ENCODE results near the gene KLF7.

The KLF7 gene

DNA sequence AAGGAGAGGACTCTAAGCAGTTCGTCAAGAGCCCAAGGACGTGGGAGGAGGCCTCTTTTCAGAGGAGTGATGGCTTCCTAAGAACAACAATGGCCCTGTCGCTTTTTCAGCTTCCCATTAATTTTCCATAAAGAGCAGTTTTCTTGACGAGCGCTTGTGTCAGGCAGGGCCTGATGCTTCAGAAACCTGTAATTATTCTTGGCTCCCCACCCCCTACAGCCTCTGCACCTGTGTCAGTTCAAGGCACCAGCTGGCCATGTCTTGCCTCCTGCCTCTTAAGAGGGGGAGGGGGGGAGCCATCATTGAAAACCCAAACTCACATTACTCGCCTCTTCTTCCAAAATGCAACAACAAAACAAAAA lies 32.3 kb downstream of the KLF7 start:
- Histone ChIP-seq H3K27me3 (replicated peaks) (no peaks in the 10 kb centered on the region), H3K27ac (peak overlapping the region; percentile 29), H3K4me3 (ENCODE audit: low read depth, low read length) (no peak overlapping the region), H3K36me3 (replicated peaks) (peaks cover 14% of the 10 kb centered on the region)
- TF ChIP-seq CTCF (IDR thresholded peaks at IDR 0.05; ENCODE audit: low read depth, low read length, missing control alignments), result no peak
- in situ Hi-C loops (cut with HindIII; ENCODE audit: low pct_ligation_motif_present, low sequenced_read_pairs), result no loop called here
- DNase-seq, result no peak

GRCh38 chr2:207132019-207132418 lies 33.7 kb downstream of the KLF7 start:
- Histone ChIP-seq H3K4me3 (ENCODE audit: low read depth, low read length) (no peak overlapping the region), H3K36me3 (replicated peaks) (peaks cover 11% of the 10 kb centered on the region), H3K27ac (no peak overlapping the region), H3K27me3 (replicated peaks) (no peaks in the 10 kb centered on the region)
- in situ Hi-C loops (cut with HindIII; ENCODE audit: low pct_ligation_motif_present, low sequenced_read_pairs), result no loop called here
- TF ChIP-seq CTCF (IDR thresholded peaks at IDR 0.05; ENCODE audit: low read depth, low read length, missing control alignments), result no peak
- DNase-seq, result no peak

GRCh38 chr2:207131594-207131993 lies 34.2 kb downstream of the KLF7 start:
- Histone ChIP-seq H3K4me3 (ENCODE audit: low read depth, low read length) (no peak overlapping the region), H3K27ac (peak overlapping the region; percentile 36), H3K36me3 (replicated peaks) (peaks cover 6% of the 10 kb centered on the region), H3K27me3 (replicated peaks) (no peaks in the 10 kb centered on the region)
- no peak for TF ChIP-seq CTCF (IDR thresholded peaks at IDR 0.05; ENCODE audit: low read depth, low read length, missing control alignments)
- in situ Hi-C loops (cut with HindIII; ENCODE audit: low pct_ligation_motif_present, low sequenced_read_pairs), result no loop called here
- no peak for DNase-seq

DNA sequence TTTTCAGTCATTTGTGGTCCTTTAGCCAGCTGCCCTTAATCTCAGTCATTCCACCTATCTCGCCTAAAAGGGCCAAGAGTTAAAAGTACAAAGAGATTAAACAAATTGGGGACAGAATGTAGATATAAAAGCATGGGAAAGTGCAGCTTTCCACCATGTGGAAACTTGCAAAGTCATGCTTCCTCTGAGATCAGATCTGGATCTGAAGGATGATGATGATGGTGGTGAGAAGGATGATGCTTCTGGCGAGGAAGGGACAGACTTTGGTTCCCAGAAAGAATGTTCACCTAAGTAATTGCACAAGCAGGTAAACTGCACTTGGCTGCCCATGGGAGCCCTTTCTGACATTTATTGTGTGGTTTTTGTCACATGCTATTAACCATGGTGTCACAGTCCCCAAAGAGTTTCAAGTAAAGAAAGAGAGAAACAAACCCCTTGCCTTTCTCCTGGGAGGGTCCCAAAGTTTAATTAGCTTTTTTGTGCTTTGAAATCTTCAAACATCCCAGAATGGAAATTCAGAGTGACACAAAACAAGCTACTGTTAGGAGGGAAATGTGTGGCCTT lies 34.7 kb downstream of the KLF7 start:
- peak overlapping the region; percentile 36 for H3K27ac ChIP-seq

DNA sequence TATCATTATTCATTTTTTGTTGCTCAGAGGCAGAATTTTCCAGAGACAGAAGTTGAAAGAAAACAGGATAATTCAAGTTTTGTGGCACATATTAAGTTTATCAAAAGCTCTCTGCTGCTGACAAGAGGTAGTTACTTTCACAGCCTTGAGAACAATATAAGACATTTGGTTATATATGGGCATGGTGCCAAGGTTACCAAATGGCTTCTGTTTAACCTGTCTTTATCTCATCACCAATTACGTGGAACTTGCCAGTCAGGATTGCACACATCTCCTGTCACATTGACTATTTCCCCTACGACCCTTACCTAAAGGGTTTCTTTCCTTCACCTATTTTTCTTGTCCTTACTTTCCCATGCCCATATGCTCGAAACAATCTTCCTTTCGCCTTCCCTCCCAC lies 35.9 kb downstream of the KLF7 start:
- Histone ChIP-seq H3K36me3 (replicated peaks) (peaks cover 2% of the 10 kb centered on the region), H3K4me3 (ENCODE audit: low read depth, low read length) (no peak overlapping the region), H3K27me3 (replicated peaks) (no peaks in the 10 kb centered on the region), H3K27ac (no peak overlapping the region)
- DNase-seq, result no peak
- TF ChIP-seq CTCF (IDR thresholded peaks at IDR 0.05; ENCODE audit: low read depth, low read length, missing control alignments), result no peak
- in situ Hi-C loops (cut with HindIII; ENCODE audit: low pct_ligation_motif_present, low sequenced_read_pairs), result no loop called here

More for the DNA sequence above, 34.7 kb downstream of the KLF7 start:
- DNase-seq, result no peak
- no peaks in the 10 kb centered on the region for H3K27me3 ChIP-seq (replicated peaks)
- in situ Hi-C loops (cut with HindIII; ENCODE audit: low pct_ligation_motif_present, low sequenced_read_pairs), result no loop called here
- no peak overlapping the region for H3K4me3 ChIP-seq (ENCODE audit: low read depth, low read length)
- H3K36me3 ChIP-seq (replicated peaks), result peaks cover 2% of the 10 kb centered on the region
- no peak for TF ChIP-seq CTCF (IDR thresholded peaks at IDR 0.05; ENCODE audit: low read depth, low read length, missing control alignments)

GRCh38 chr2:207128867-207129266 lies 36.9 kb downstream of the KLF7 start:
- Histone ChIP-seq H3K27ac (no peak overlapping the region), H3K27me3 (replicated peaks) (no peaks in the 10 kb centered on the region), H3K4me3 (ENCODE audit: low read depth, low read length) (no peak overlapping the region), H3K36me3 (replicated peaks) (peaks cover 7% of the 10 kb centered on the region)
- TF ChIP-seq CTCF (IDR thresholded peaks at IDR 0.05; ENCODE audit: low read depth, low read length, missing control alignments), result no peak
- in situ Hi-C loops (cut with HindIII; ENCODE audit: low pct_ligation_motif_present, low sequenced_read_pairs), result no loop called here
- no peak for DNase-seq

All from brain microvascular endothelial cell (primary cell).